DND-41 (cell line): ENCODE results near the gene JAKMIP2.
A peak's percentile ranks its signal among the peaks of the same experiment; 100 is the strongest.
"Not testable (repeated sequence)": the region's sequence is repeated elsewhere in the genome, so short reads cannot be mapped to it uniquely, and the experiment has no call there.

Source experiments
- ATAC-seq: fragments of 200-7000 bp; cut with Tn5 transposase; 3 replicates; pipeline ENCODE4 v1.9.1; 2021; ENCODE audit warnings: low read depth; ENCODE audit not compliant: insufficient read depth
- DNase-seq: peaks from one replicate; pipeline ENCODE4 v3.0.0-alpha.2; 2020
- H2AFZ ChIP-seq: 2 replicates; pipeline ENCODE4 v1.6.0; 2012; ENCODE audit warnings: low read depth, low read length
- H3K27ac ChIP-seq: 2 replicates; pipeline ENCODE4 v1.5.1; 2012; ENCODE audit warnings: low read length, inconsistent platforms
- H3K27me3 ChIP-seq: fragments of 200-600 bp; sonication (generic); 2 replicates; pipeline ENCODE4 v1.6.0; 2012; ENCODE audit warnings: low read length, mild to moderate bottlenecking, inconsistent platforms; ENCODE audit not compliant: insufficient read depth, poor library complexity
- H3K36me3 ChIP-seq: 2 replicates; pipeline ENCODE4 v1.5.1; 2012; ENCODE audit warnings: low read length, inconsistent platforms; ENCODE audit not compliant: insufficient read depth
- H3K4me1 ChIP-seq: 2 replicates; pipeline ENCODE4 v1.5.1; 2012; ENCODE audit warnings: mild to moderate bottlenecking, low read length; ENCODE audit not compliant: insufficient read depth
- H3K4me2 ChIP-seq: 2 replicates; pipeline ENCODE4 v1.6.0; 2012; ENCODE audit warnings: mild to moderate bottlenecking, moderate library complexity, low read length, inconsistent platforms; ENCODE audit not compliant: insufficient read depth
- H3K4me3 ChIP-seq, 2 experiments: fragments of 200-600 bp in 1 of 2; shearing (Covaris generic) in 1 of 2; 2 replicates each; pipeline ENCODE4 v1.5.1; 2012 to 2016; ENCODE audit warnings: inconsistent platforms in 2 of 2, low read length in 2 of 2, mild to moderate bottlenecking in 2 of 2, low read depth in 1 of 2, moderate library complexity in 1 of 2
- H3K79me2 ChIP-seq: 2 replicates; pipeline ENCODE4 v1.6.0; 2012; ENCODE audit warnings: low read length, inconsistent platforms; ENCODE audit not compliant: insufficient read depth
- H3K9ac ChIP-seq: 2 replicates; pipeline ENCODE4 v1.6.0; 2012; ENCODE audit warnings: low read depth, mild to moderate bottlenecking, inconsistent platforms, low read length, moderate library complexity
- H3K9me3 ChIP-seq: 2 replicates; pipeline ENCODE4 v1.5.1; 2012; ENCODE audit warnings: low read length, moderate library complexity, mild to moderate bottlenecking, inconsistent platforms; ENCODE audit not compliant: insufficient read depth, severe bottlenecking
- H4K20me1 ChIP-seq: 2 replicates; pipeline ENCODE4 v1.6.0; 2012; ENCODE audit warnings: low read length; ENCODE audit not compliant: insufficient read depth
- EZH2 ChIP-seq: IDR thresholded peaks from 3 replicates; pipeline ENCODE4 v1.6.1; 2012; ENCODE audit warnings: borderline replicate concordance, low read depth, mild to moderate bottlenecking, moderate library complexity, low read length, inconsistent platforms; ENCODE audit not compliant: severe bottlenecking
- TF ChIP-seq, protein P1 (sequence below): IDR thresholded peaks from 2 replicates; pipeline ENCODE4 v1.5.1; 2012; ENCODE audit warnings: borderline replicate concordance, low read length, moderate library complexity, mild to moderate bottlenecking; ENCODE audit not compliant: poor library complexity, severe bottlenecking; ENCODE audit errors: extremely low read depth

JAKMIP2 gene

DNA sequence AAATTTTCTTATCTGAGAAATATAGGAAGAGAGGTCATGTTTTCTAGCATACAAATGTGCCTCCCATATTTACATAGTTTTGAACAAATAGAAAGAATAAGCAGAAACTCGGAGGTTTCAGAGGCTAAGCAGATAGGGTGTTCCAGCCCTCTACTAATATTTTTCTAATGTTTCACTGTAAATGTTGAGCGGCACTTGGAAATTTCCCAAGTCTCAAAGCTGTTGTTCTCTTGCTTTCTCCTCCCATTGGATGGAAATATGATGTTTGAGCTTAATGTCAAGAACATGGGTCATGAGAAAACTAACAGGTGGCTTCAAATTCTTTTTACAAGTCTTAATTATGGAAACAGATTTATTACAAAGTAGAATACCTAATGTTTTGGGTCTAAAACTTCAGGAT, 43.8 kb upstream of the JAKMIP2 start:
- ATAC-seq (no peak), DNase-seq (no peak)
- no peaks in the 10 kb centered on the region for H3K27me3 ChIP-seq
- no peak overlapping the region for H3K9ac ChIP-seq
- H3K9me3 ChIP-seq, result no peaks in the 10 kb centered on the region
- no peak overlapping the region for H3K4me2 ChIP-seq
- H3K79me2 ChIP-seq, result no peaks in the 10 kb centered on the region
- H3K36me3 ChIP-seq, result no peaks in the 10 kb centered on the region
- H4K20me1 ChIP-seq, result no peaks in the 10 kb centered on the region
- no peak overlapping the region for H3K4me3 ChIP-seq
- H3K4me1 ChIP-seq, result no peaks in the 10 kb centered on the region
- no peak overlapping the region for H3K27ac ChIP-seq
- H2AFZ ChIP-seq, result no peak overlapping the region
- TF ChIP-seq, protein P1, sequence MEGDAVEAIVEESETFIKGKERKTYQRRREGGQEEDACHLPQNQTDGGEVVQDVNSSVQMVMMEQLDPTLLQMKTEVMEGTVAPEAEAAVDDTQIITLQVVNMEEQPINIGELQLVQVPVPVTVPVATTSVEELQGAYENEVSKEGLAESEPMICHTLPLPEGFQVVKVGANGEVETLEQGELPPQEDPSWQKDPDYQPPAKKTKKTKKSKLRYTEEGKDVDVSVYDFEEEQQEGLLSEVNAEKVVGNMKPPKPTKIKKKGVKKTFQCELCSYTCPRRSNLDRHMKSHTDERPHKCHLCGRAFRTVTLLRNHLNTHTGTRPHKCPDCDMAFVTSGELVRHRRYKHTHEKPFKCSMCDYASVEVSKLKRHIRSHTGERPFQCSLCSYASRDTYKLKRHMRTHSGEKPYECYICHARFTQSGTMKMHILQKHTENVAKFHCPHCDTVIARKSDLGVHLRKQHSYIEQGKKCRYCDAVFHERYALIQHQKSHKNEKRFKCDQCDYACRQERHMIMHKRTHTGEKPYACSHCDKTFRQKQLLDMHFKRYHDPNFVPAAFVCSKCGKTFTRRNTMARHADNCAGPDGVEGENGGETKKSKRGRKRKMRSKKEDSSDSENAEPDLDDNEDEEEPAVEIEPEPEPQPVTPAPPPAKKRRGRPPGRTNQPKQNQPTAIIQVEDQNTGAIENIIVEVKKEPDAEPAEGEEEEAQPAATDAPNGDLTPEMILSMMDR, result no peak
- TF ChIP-seq EZH2, result no peak

DNA sequence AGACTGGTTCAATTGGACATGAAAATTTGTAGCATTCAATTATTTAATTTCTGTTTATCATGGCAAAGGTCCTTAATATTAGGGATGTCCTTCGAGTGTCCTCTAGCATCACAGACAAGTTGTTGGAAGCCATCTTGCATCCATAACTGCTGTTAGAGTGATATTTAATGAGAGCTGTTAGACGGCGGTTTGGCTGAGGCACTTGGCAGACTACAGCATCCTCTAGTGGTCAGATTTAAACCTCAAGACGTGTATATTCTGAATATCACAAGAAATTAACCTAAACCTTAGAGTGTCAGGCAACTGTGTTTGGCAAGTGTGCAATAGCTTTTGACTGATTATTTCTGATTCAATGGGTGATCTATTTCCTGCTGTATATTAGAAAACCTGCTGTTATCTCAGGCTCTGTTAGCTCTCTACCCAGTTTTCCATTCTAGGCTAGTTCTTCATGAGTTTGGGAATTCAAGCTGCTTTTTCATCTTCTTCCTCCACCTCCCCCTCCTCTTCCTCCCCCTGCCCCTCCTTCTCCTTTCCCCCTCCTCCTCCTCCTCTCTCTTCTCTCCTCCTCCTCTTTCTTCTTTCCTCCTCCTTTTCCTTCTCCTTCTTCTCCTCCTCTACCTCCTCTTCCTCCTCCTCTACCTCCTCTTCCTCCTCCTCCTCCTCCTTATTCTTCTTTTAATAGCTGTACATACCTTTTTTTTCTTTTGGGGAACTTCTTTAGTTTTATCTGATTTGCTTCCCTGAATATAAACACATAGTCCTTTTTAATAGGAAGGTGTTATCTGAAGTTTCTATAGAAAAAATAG, 40.4 kb upstream of the JAKMIP2 start:
- H3K9me3 ChIP-seq, result no peaks in the 10 kb centered on the region
- no peaks in the 10 kb centered on the region for H3K4me1 ChIP-seq
- ATAC-seq (peak; percentile 58; the same call in 2 of the 3 replicates), DNase-seq (peak; percentile 24)
- H3K4me3 ChIP-seq, result no peak overlapping the region
- no peak overlapping the region for H3K27ac ChIP-seq
- no peaks in the 10 kb centered on the region for H4K20me1 ChIP-seq
- H3K36me3 ChIP-seq, result no peaks in the 10 kb centered on the region
- no peak overlapping the region for H3K4me2 ChIP-seq
- no peak overlapping the region for H3K9ac ChIP-seq
- H3K27me3 ChIP-seq, result no peaks in the 10 kb centered on the region
- TF ChIP-seq EZH2, result no peak
- TF ChIP-seq, protein P1, result peak; percentile 73
- H3K79me2 ChIP-seq, result no peaks in the 10 kb centered on the region
- no peak overlapping the region for H2AFZ ChIP-seq

DNA sequence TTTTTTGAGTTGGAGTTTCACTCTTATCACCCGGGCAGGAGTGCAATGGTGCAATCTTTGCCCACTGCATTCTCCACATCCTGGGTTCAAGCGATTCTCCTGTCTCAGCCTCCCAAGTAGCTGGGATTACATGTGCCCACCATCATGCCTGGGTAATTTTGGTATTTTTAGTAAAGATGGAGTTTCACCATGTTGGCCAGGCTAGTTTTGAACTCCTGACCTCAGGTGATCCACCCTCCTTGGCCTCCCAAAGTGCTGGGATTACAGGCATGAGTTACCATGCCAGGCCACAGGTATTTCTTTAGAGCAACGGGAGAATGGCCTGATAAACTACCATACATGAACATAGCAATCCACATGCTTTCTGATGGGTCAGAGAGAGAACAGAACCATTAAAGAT, 39.7 kb upstream of the JAKMIP2 start:
- not testable (repeated sequence) for DNase-seq, H3K27ac ChIP-seq, H3K27me3 ChIP-seq, H4K20me1 ChIP-seq, H3K36me3 ChIP-seq, ATAC-seq, H3K4me2 ChIP-seq, H2AFZ ChIP-seq, H3K9ac ChIP-seq, H3K79me2 ChIP-seq, H3K9me3 ChIP-seq, H3K4me1 ChIP-seq, H3K4me3 ChIP-seq

DNA sequence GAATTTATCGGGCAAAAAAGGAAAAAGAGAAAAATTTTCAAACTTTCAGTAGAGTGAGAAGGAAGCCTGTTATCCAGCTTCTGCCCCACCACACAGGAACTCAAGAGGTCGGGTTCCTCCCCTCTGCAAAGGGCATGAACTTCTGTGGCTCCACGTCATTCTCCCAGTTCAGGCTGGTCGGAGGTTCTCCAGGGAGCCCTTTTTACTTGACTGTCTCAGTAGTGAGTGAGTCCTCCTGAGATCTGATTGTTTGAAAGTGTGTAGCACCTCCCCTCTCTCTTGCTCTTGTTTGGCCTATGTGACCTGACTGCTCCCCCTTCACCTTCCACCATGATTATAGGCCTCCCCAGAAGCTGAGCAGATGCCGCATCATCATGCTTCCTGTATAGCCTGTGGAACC, 39.2 kb upstream of the JAKMIP2 start:
- Histone ChIP-seq H2AFZ (no peak overlapping the region), H3K4me2 (no peak overlapping the region)

More for the DNA sequence above, 39.2 kb upstream of the JAKMIP2 start:
- Histone ChIP-seq H3K9ac (no peak overlapping the region), H3K27ac (no peak overlapping the region), H3K4me1 (no peaks in the 10 kb centered on the region), H3K4me3 (no peak overlapping the region), H4K20me1 (no peaks in the 10 kb centered on the region), H3K9me3 (no peaks in the 10 kb centered on the region), H3K79me2 (no peaks in the 10 kb centered on the region), H3K27me3 (no peaks in the 10 kb centered on the region), H3K36me3 (no peaks in the 10 kb centered on the region)
- ATAC-seq, result no peak
- TF ChIP-seq, protein P1, result no peak
- no peak for TF ChIP-seq EZH2
- DNase-seq, result no peak
